Ovary (tissue), 9 donors: ENCODE measurements around the gene NXNL1. TPM values are rescaled to one million over a fixed set of nuclear protein-coding genes. Genes with fewer than 3 reads are reported as not detected.

Source experiments
- DNase-seq, 5 donors: peaks; one replicate each; pipeline ENCODE4 v3.0.0-alpha.2; 2019 to 2020
- H3K27ac ChIP-seq, 2 donors: fragments of 200-600 bp; one replicate each; pipeline versions ENCODE4 v1.5.1 to v1.8.0; 2019 to 2022
- H3K27me3 ChIP-seq: fragments of 200-600 bp; one replicate; pipeline ENCODE4 v1.8.0; 2022
- H3K36me3 ChIP-seq: fragments of 200-600 bp; sonication (generic); one replicate; pipeline ENCODE4 v1.5.1; 2019
- H3K4me1 ChIP-seq: one replicate; pipeline ENCODE4 v1.8.1; 2013; ENCODE audit warnings: mild to moderate bottlenecking, moderate library complexity; ENCODE audit not compliant: insufficient read depth
- H3K4me3 ChIP-seq: fragments of 200-600 bp; sonication (generic); one replicate; pipeline ENCODE4 v1.5.1; 2017
- H3K9me3 ChIP-seq, 2 donors: fragments of 200-600 bp in 1 of 2; sonication (generic) in 1 of 2; one replicate each; pipeline versions ENCODE4 v1.5.1 to v1.8.1; 2013 to 2019; ENCODE audit warnings: mild to moderate bottlenecking in 1 of 2, moderate library complexity in 1 of 2
- EP300 ChIP-seq: sonication (generic); formaldehyde crosslinking; IDR thresholded peaks from one replicate; pipeline ENCODE4 v1.6.1; 2017; ENCODE audit warnings: antibody characterized with exemption
- POLR2A ChIP-seq: fragments of 450-650 bp; IDR thresholded peaks from one replicate; pipeline ENCODE4 v1.6.1; 2017; ENCODE audit warnings: antibody characterized with exemption, mild to moderate bottlenecking, moderate library complexity
- WGBS, 3 donors: extraction: QIAGEN DNeasy Blood & Tissue Kit in 1 of 3; methylation state at CpG; one replicate each; pipeline versions ENCODE4 v1.1.5 to v1.1.7; 2013 to 2017; 5-methylcytosine and 5-hydroxymethylcytosine counted together
- intact Hi-C, 4 donors: fragments of 100-400 bp; cut with DNase I; formaldehyde crosslinking; loops; one replicate each; pipeline versions ENCODE4 v1.11.0 to v1.15.1; 2022 to 2023
- polyA plus RNA-seq, 2 donors: library from polyadenylated mRNA; stranded (reverse); fragments of 200-250 nt in 1 of 2; fragments of 350-450 nt in 1 of 2; fragmentation: Illumina TruSeq in 1 of 2; extraction: RNeasy Lipid Tissue Mini Kit (QIAGEN cat#74804) in 1 of 2; gene quantifications; one replicate each; pipeline ENCODE4 v1.2.3, GENCODE V29; 2013 to 2014
- total RNA-seq, 7 donors: library from RNA; depleted of rRNA in 2 of 7; stranded (reverse); fragments of >200 nt in 2 of 7; fragmentation: NEBNext Ultra II Directional in 3 of 7; extraction: Animal tissue kit (Norgen Biotek cat#: 25700) in 3 of 7; gene quantifications; one replicate each; pipeline versions ENCODE4 v1.1.0 to v1.2.4, GENCODE V29; 2016 to 2023
- TF ChIP-seq, protein P1 (sequence below), 3 donors: fragments of 450-650 bp in 2 of 3; fragments of 200-600 bp in 1 of 3; IDR thresholded peaks; one replicate each; pipeline versions ENCODE4 v1.5.1 to v1.8.0; 2016 to 2022; ENCODE audit warnings: antibody characterized with exemption in 3 of 3, mild to moderate bottlenecking in 1 of 3
- donor health status: DM: no; HTN: no; CAD: no; lungs with moderate emphysema.
- donor health status: DM: no; HTN: no; CAD: no.
- donor health status: Bipolar disorder and iron deficiency.
- donor health status: DM: yes; HTN: yes; CAD: no.
- donor health status: DM: no; HTN: no; CAD: no.
- donor health status: DM: yes; HTN: yes; CAD: no.

NXNL1 gene
- total and polyA plus RNA-seq, 9 donors: 0.11 TPM; not detected in 8

DNA sequence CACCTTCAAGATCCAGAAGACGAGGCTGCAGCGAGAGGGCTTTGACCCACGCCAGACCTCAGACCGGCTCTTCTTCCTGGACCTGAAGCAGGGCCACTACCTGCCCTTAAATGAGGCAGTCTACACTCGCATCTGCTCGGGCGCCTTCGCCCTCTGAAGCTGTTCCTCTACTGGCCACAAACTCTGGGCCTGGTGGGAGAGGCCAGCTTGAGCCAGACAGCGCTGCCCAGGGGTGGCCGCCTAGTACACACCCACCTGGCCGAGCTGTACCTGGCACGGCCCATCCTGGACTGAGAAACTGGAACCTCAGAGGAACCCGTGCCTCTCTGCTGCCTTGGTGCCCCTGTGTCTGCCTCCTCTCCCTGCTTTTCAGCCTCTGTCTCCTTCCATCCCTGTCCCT, 43.7 kb upstream of the NXNL1 start:
- intact Hi-C loops: no loop called here
- Histone ChIP-seq H3K27ac (no peak overlapping the region), H3K4me1 (no peaks in the 10 kb centered on the region), H3K27me3 (no peaks in the 10 kb centered on the region), H3K36me3 (no peaks in the 10 kb centered on the region), H3K9me3 (no peaks in the 10 kb centered on the region), H3K4me3 (no peak overlapping the region)
- 87% methylated on average over 13 of the region's 13 CpGs for WGBS, 3 donors
- DNase-seq: no peak
- TF ChIP-seq EP300 (no peak), POLR2A (no peak)
- TF ChIP-seq, protein P1, sequence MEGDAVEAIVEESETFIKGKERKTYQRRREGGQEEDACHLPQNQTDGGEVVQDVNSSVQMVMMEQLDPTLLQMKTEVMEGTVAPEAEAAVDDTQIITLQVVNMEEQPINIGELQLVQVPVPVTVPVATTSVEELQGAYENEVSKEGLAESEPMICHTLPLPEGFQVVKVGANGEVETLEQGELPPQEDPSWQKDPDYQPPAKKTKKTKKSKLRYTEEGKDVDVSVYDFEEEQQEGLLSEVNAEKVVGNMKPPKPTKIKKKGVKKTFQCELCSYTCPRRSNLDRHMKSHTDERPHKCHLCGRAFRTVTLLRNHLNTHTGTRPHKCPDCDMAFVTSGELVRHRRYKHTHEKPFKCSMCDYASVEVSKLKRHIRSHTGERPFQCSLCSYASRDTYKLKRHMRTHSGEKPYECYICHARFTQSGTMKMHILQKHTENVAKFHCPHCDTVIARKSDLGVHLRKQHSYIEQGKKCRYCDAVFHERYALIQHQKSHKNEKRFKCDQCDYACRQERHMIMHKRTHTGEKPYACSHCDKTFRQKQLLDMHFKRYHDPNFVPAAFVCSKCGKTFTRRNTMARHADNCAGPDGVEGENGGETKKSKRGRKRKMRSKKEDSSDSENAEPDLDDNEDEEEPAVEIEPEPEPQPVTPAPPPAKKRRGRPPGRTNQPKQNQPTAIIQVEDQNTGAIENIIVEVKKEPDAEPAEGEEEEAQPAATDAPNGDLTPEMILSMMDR (IDR thresholded peaks at IDR 0.05): no peak

DNA sequence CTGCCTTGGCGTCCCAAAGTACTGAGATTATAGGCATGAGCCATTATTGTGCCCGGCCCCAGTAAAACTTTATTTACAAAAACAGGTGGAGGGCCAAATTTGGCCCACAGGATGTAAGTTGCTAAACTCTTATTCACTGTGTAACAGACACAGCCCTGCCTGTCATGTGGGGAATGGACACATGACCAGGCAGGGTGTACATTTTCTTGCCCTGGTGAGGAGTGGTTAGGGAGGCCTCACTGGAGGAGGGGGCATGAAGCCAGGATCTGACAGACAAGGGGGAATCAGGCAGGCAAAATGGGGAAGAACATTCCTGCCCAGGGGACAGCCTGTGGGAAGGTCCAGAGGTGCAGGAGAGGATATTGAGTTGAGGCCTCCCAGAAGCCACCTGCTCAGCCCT, 43.3 kb upstream of the NXNL1 start:
- no peaks in the 10 kb centered on the region for H3K9me3 ChIP-seq
- no peaks in the 10 kb centered on the region for H3K27me3 ChIP-seq
- DNase-seq: no peak
- intact Hi-C loops: no loop called here
- H3K4me3 ChIP-seq: no peak overlapping the region
- no peak overlapping the region for H3K27ac ChIP-seq
- WGBS, 3 donors: 95 to 98% (median 95%) methylated on average over 2 of the region's 2 CpGs
- TF ChIP-seq EP300: no peak
- TF ChIP-seq POLR2A: no peak
- TF ChIP-seq, protein P1 (IDR thresholded peaks at IDR 0.05): no peak
- H3K4me1 ChIP-seq: no peaks in the 10 kb centered on the region
- no peaks in the 10 kb centered on the region for H3K36me3 ChIP-seq

DNA sequence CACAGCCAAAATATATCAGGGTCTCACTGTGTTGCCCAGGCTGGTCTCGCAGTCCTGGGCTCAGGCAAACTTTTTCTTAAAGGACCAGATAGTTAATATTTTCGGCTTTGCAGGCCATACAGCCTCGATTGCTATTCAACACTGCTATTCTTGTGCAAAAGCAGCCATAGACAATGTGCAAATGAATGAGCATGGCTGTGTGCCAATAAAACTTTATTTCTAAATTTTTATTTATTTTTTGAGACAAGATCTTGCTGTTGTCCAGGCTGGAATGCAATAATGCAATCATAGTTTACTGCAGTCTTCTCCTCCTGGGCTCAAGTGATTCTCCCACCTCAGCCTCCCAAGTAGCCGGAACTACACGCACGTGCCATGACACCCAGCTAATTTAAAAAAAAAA, 42.5 kb upstream of the NXNL1 start:
- no peaks in the 10 kb centered on the region for H3K4me1 ChIP-seq
- H3K36me3 ChIP-seq: no peaks in the 10 kb centered on the region
- DNase-seq: no peak
- TF ChIP-seq, protein P1 (IDR thresholded peaks at IDR 0.05): no peak
- TF ChIP-seq POLR2A: no peak
- TF ChIP-seq EP300: no peak
- no peaks in the 10 kb centered on the region for H3K27me3 ChIP-seq
- no peak overlapping the region for H3K27ac ChIP-seq
- H3K9me3 ChIP-seq: no peaks in the 10 kb centered on the region
- no peak overlapping the region for H3K4me3 ChIP-seq
- 80 to 94% (median 91%) methylated on average over 6 of the region's 6 CpGs for WGBS, 3 donors
- intact Hi-C loops: no loop called here

DNA sequence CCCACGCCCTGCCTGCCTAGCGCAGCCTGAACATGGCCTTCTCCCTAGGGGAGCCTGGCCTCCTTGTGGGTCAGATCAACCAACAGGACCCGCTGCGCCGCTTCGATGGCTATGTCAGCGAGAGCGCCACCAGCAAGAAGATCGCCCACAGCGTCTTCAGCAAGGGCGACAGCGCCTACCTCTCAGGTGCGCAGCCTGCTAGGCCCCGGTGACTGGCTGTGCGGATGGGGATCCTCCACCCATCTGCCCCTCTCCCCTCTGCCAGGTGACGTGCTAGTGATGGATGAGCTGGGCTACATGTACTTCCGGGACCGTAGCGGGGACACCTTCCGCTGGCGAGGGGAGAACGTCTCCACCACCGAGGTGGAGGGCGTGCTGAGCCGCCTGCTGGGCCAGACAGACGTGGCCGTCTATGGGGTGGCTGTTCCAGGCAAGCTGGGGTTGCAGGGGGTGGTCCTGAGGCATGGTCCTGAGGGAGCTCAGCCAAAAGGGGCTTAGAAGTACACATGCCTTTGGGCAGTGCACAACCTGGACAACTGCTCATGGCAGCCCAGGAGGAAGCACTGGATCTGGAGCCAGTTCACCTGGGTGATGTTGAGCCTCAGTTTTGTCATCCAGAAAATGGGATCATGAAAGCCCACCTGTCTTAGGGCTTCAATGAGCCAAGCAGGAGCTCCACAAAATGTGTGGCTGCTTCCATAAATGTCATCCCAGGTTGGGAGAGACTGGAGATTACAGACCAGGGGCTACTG, 39.9 kb upstream of the NXNL1 start:
- Histone ChIP-seq H3K4me1 (no peaks in the 10 kb centered on the region), H3K9me3 (no peaks in the 10 kb centered on the region), H3K4me3 (no peak overlapping the region), H3K27ac (peak overlapping the region in 1 of 2 donors; percentile 37), H3K27me3 (no peaks in the 10 kb centered on the region), H3K36me3 (no peaks in the 10 kb centered on the region)
- intact Hi-C loops: no loop called here
- 90 to 94% (median 90%) methylated on average over 27 of the region's 27 CpGs for WGBS, 3 donors
- no peak for DNase-seq
- TF ChIP-seq, protein P1 (IDR thresholded peaks at IDR 0.05): no peak
- TF ChIP-seq EP300 (no peak), POLR2A (no peak)
